GM10266 (cell line): ENCODE measurements around the gene CD6.

Experiments
- DNase-seq: peaks from one replicate; pipeline ENCODE4 v3.0.0; 2012; ENCODE audit errors: extremely low spot score
- CTCF ChIP-seq: IDR thresholded peaks from 2 replicates; pipeline ENCODE4 v1.5.1; 2012; ENCODE audit warnings: mild to moderate bottlenecking, low read depth; ENCODE audit not compliant: control insufficient read depth, insufficient read depth; ENCODE audit errors: missing control alignments

The CD6 gene

DNA sequence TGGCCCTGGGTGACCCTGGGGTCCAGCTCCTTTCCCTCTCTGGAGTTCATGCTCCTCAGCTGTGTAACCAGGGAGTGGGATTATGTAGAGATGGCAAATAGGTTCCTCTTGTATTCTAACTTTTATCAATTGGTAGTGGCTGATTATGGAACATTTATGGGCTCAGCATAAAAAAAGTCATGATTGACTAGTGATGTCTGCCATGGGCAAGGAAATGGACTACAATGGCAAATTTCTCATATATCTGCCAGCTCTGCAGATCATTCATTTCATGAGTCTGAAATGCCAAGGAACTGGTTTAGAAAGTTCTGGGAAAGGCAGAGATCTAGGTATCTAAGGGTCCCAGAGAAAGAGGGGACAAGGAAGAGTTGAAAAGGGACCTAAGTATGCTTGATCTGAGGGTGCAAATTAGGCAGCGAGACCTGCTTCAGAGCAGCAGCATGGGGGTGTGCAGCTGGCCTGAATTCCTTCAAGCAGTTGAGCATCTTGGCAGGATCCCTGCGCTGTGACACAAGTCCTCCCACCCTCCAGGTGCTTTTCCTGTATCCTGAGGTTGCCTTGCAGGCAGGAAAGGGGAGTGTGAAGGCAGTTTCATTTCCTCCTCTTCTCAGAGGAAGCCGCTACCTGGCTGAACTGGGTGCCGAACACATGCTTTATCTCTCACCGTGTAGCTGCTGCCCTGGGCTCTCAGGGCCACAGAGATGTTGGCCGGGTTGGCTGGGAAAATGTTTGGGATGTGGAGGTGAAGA is 29.9 kb upstream of the CD6 start:
- DNase-seq = no peak
- no peak for TF ChIP-seq CTCF

GRCh38 chr11:60942219-60942618 is 29.3 kb upstream of the CD6 start:
- no peak for TF ChIP-seq CTCF
- DNase-seq = no peak

GRCh38 chr11:60942970-60943565 is 28.4 kb upstream of the CD6 start:
- TF ChIP-seq CTCF = no peak

DNA sequence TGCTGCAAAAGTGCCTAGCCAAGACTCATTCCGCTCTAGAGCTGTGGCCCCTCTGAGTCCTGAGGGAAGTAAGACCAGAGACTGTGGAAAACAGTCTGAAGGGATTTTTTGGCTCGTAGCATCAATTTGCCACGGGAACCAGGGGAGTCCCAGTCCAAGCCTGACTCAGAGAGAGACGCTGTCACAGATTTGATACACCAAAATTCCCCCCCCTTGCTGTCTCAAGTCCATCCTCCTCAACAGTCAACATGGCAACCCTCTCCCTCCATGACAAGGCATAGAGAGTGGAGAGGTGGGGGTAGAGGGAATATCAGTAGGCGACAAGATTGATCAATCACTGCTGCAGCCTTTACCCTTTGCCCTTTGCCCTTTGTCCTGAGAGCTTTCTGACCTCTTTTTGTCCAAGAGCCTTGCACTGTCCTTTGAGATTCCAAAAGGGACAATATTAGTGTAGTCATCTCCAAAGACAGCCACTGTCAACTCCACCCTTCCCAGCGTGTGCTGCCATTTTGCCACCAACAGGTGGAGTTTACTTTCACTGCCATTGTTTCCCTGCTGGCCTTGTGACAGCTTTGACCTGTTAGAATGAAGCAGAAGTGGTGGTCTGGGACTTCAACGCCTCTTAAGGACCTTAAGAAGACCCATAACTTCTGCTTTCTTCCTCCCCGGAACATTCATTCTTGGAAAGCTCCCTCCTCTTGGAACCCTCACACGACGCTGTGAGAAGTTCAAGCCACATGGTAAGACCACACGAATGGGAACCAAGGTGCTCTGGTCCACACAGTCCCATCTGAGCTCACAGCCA is 26.8 kb upstream of the CD6 start:
- DNase-seq = no peak
- peak; percentile 21 for TF ChIP-seq CTCF

More at GRCh38 chr11:60942970-60943565, 28.4 kb upstream of the CD6 start:
- no peak for DNase-seq

DNA sequence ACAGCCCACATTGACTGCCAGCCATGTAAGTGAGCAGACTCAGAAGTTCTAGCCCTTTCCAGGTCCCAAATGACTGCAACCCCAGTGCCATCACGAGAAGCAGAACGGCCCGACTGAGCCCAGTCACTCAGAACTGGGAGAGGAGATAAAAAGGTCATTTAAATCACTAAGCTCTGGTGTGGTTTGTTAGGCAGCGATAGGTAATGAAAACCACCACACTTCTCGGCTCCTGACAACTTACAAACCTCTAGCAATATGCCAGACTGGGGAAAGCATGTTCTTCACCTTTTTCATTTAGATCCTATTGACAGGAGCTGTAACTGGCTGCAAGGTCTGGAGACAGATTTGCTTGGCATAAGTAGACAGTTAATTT is 26.2 kb upstream of the CD6 start:
- no peak for DNase-seq
- TF ChIP-seq CTCF = no peak

- no peak for TF ChIP-seq CTCF
- no peak for DNase-seq
Observed at GRCh38 chr11:60946601-60947264, 24.7 kb upstream of the CD6 start.
